Esophagus squamous epithelium (tissue), 4 donors: ENCODE measurements around the gene RUNX3.

Experiments
- CTCF ChIP-seq, 6 experiments: fragments of 450-650 bp in 4 of 6; fragments of 200-600 bp in 2 of 6; sonication (generic) in 2 of 6; IDR thresholded peaks; one replicate each; pipeline ENCODE4 v1.5.1; 2016 to 2019; ENCODE audit warnings: antibody characterized with exemption in 6 of 6, mild to moderate bottlenecking in 4 of 6, moderate library complexity in 4 of 6
- POLR2A ChIP-seq, 4 donors: fragments of 450-650 bp; IDR thresholded peaks; one replicate each; pipeline ENCODE4 v1.6.1; 2017; ENCODE audit warnings: antibody characterized with exemption in 4 of 4, mild to moderate bottlenecking in 4 of 4, moderate library complexity in 3 of 4

GRCh38 chr1:24866211-24867083, 63.6 kb downstream of the RUNX3 start:
- TF ChIP-seq CTCF (IDR thresholded peaks at IDR 0.05) = no peak
- TF ChIP-seq POLR2A (IDR thresholded peaks at IDR 0.05) = no peak
